Fibroblast of lung (primary cell): Measurements from ENCODE around the gene STXBP5. TPM values are rescaled to one million over a fixed set of nuclear protein-coding genes. Genes with fewer than 3 reads are reported as not detected.

ENCODE experiments used
- DNase-seq, 2 donors: peaks; one replicate each; pipeline versions ENCODE4 v3.0.0 to v3.0.0-alpha.2; 2010; ENCODE audit warnings: low read depth in 2 of 2
- H2AFZ ChIP-seq: 2 replicates; pipeline ENCODE4 v1.5.1; 2012; ENCODE audit warnings: low read length, control low read depth, inconsistent platforms
- H3K27ac ChIP-seq: 2 replicates; pipeline ENCODE4 v1.5.1; 2011; ENCODE audit warnings: low read length, control low read depth; ENCODE audit not compliant: insufficient read depth
- H3K27me3 ChIP-seq: 2 replicates; pipeline ENCODE4 v1.5.1; 2011; ENCODE audit warnings: mild to moderate bottlenecking, low read length; ENCODE audit not compliant: control insufficient read depth, insufficient read depth
- H3K36me3 ChIP-seq: 2 replicates; pipeline ENCODE4 v1.5.1; 2011; ENCODE audit warnings: low read length; ENCODE audit not compliant: control insufficient read depth, insufficient read depth
- H3K4me1 ChIP-seq: 2 replicates; pipeline ENCODE4 v1.5.1; 2011; ENCODE audit warnings: low read length; ENCODE audit not compliant: control insufficient read depth, insufficient read depth; ENCODE audit errors: extremely low read depth
- H3K4me2 ChIP-seq: 2 replicates; pipeline ENCODE4 v1.5.1; 2011; ENCODE audit warnings: low read length, control low read depth; ENCODE audit not compliant: insufficient read depth; ENCODE audit errors: extremely low read depth
- H3K4me3 ChIP-seq, 4 experiments: fragments of 200-600 bp in 1 of 4; sonication (generic) in 1 of 4; replicated peaks in 1 of 4; 2 replicates each; pipeline ENCODE4 v1.5.1; 2011 to 2016; ENCODE audit warnings: low read length in 4 of 4, low read depth in 3 of 4, mild to moderate bottlenecking in 3 of 4, control low read depth in 2 of 4, inconsistent platforms in 1 of 4, mixed read lengths in 1 of 4; ENCODE audit not compliant: insufficient read depth in 1 of 4; ENCODE audit errors: control extremely low read depth in 1 of 4
- H3K79me2 ChIP-seq: 2 replicates; pipeline ENCODE4 v1.5.1; 2012; ENCODE audit warnings: mild to moderate bottlenecking, low read length, inconsistent platforms; ENCODE audit not compliant: control insufficient read depth, insufficient read depth
- H3K9ac ChIP-seq: 2 replicates; pipeline ENCODE4 v1.5.1; 2011; ENCODE audit warnings: mild to moderate bottlenecking, low read length, control low read depth; ENCODE audit not compliant: insufficient read depth
- H3K9me3 ChIP-seq: 2 replicates; pipeline ENCODE4 v1.5.1; 2012; ENCODE audit warnings: low read depth, low read length; ENCODE audit not compliant: control insufficient read depth, insufficient read depth
- H4K20me1 ChIP-seq: 2 replicates; pipeline ENCODE4 v1.5.1; 2011; ENCODE audit warnings: low read length; ENCODE audit not compliant: control insufficient read depth, insufficient read depth; ENCODE audit errors: extremely low read depth
- EZH2 ChIP-seq: IDR thresholded peaks from 2 replicates; pipeline ENCODE4 v1.5.1; 2012; ENCODE audit warnings: low read length, control low read depth, mild to moderate bottlenecking; ENCODE audit errors: missing control alignments
- polyA plus RNA-seq, 2 donors: library from polyadenylated mRNA; depleted of rRNA in 1 of 2; stranded (reverse) in 1 of 2; unstranded in 1 of 2; fragments of >200 nt; gene quantifications; 2 replicates each; pipeline ENCODE4 v1.2.1, GENCODE V29; 2011 to 2012; ENCODE audit warnings: missing spikeins in 1 of 2
- total RNA-seq: library from RNA; depleted of rRNA; stranded (reverse); fragments of >200 nt; gene quantifications from 2 replicates; pipeline ENCODE4 v1.2.1, GENCODE V29; 2014
- TF ChIP-seq, protein P1 (sequence below), 2 donors: IDR thresholded peaks in 1 of 2; conservative IDR thresholded peaks in 1 of 2; 1 replicate in 1 of 2; 2 replicates in 1 of 2; pipeline ENCODE4 v1.5.1; 2011 to 2012; ENCODE audit warnings: low read length in 2 of 2, control low read depth in 1 of 2, inconsistent platforms in 1 of 2, low read depth in 1 of 2, mild to moderate bottlenecking in 1 of 2

Gene STXBP5
- total and polyA plus RNA-seq, 2 donors (not counting 1 experiment from before 2014, with no cell fraction given): 27.6 to 90.7 TPM

DNA sequence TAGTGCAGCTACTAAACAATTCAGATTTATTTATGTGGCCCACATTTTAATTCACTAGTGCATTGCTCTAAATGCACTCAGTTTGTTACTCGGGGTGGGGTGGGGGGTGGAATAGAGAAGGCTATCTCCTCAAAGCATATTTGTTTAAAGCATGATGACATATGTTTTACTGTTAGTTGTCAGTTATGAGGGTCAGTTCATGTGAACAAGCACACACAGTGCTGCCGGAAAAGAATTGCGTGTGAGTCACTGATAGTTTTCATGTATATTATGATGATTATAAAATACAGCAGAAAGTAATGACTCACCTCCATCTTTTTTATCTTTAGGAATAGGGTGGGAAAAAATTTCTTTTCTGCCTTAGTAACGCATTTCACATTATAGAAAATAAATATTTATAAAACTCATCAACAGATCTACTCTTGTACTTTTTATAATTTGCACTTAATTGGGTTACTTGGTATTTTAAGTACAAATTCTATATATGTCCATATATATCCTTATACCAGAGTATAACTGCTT lies 42.2 kb upstream of the STXBP5 start:
- no peaks in the 10 kb centered on the region for H3K9me3 ChIP-seq
- H3K4me1 ChIP-seq: peaks cover 4% of the 10 kb centered on the region
- H4K20me1 ChIP-seq: no peaks in the 10 kb centered on the region
- H3K27ac ChIP-seq: no peak overlapping the region
- no peaks in the 10 kb centered on the region for H3K36me3 ChIP-seq
- peak overlapping the region; percentile 13 for H3K4me2 ChIP-seq
- H3K9ac ChIP-seq: no peak overlapping the region
- no peaks in the 10 kb centered on the region for H3K79me2 ChIP-seq
- H3K27me3 ChIP-seq: no peaks in the 10 kb centered on the region
- no peak overlapping the region for H3K4me3 ChIP-seq
- no peak for TF ChIP-seq EZH2
- TF ChIP-seq, protein P1, sequence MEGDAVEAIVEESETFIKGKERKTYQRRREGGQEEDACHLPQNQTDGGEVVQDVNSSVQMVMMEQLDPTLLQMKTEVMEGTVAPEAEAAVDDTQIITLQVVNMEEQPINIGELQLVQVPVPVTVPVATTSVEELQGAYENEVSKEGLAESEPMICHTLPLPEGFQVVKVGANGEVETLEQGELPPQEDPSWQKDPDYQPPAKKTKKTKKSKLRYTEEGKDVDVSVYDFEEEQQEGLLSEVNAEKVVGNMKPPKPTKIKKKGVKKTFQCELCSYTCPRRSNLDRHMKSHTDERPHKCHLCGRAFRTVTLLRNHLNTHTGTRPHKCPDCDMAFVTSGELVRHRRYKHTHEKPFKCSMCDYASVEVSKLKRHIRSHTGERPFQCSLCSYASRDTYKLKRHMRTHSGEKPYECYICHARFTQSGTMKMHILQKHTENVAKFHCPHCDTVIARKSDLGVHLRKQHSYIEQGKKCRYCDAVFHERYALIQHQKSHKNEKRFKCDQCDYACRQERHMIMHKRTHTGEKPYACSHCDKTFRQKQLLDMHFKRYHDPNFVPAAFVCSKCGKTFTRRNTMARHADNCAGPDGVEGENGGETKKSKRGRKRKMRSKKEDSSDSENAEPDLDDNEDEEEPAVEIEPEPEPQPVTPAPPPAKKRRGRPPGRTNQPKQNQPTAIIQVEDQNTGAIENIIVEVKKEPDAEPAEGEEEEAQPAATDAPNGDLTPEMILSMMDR (conservative IDR thresholded peaks at IDR 0.05 in 1 of 2, IDR thresholded peaks at IDR 0.05 in 1 of 2; ENCODE audit: low read depth in 1 of 2, low read length in 2 of 2): no peak
- no peak overlapping the region for H2AFZ ChIP-seq
- peak; percentile 77 to 89 for DNase-seq

DNA sequence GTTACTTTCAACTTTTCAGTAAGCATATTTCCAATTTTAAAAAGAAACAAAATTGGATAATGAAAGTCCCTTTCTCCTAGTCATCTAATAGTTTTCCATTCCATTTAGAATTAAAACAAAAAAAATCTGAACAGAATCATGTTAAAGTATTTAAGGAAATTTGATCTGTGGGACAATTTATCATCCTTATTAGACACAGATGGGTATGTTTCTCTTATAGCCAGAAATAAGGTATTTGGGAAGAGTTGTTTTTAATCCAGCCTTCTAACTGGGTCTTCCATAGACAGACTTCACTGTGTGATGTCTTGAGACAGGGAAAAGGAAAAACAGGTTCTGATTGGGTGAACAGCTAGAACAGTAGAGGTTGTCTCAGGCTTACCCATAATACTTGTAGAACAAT lies 39.5 kb upstream of the STXBP5 start:
- no peak overlapping the region for H3K27ac ChIP-seq

DNA sequence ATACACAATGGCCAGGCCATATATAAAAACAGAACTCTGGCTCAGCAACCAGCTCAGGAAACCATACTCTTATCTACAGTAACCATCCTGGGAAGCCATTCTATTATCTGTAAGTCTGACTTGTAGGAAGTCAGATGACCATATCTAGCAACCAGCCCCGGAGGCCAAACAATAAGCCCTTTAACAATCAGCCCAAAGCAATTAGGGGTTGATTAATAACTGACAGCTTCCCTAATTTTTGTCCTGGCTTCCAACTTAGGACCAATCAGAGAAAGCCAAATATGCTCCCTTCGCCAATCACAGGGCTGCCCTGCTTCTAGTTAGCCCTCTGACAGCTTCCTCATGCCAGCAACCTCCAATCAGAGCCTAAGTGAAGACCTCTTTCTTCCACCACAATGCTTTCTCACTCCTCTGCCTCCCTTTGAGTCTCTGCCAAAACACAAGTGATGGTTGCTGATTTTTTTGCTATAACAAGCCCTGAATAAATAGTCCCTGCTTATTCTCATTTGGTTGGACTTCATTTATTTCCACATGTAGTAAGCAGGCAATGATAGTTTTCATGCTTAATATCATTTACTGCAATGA lies 37.8 kb upstream of the STXBP5 start:
- Histone ChIP-seq H2AFZ (peak overlapping the region; percentile 60), H4K20me1 (no peaks in the 10 kb centered on the region), H3K4me1 (peaks cover 6% of the 10 kb centered on the region), H3K4me2 (no peak overlapping the region), H3K27me3 (no peaks in the 10 kb centered on the region), H3K9ac (no peak overlapping the region), H3K36me3 (no peaks in the 10 kb centered on the region), H3K9me3 (no peaks in the 10 kb centered on the region), H3K79me2 (no peaks in the 10 kb centered on the region), H3K27ac (peak overlapping the region; percentile 15), H3K4me3 (no peak overlapping the region)
- DNase-seq: peak; percentile 22 to 54
- TF ChIP-seq EZH2: no peak
- TF ChIP-seq, protein P1 (conservative IDR thresholded peaks at IDR 0.05 in 1 of 2, IDR thresholded peaks at IDR 0.05 in 1 of 2; ENCODE audit: low read depth in 1 of 2, low read length in 2 of 2): no peak

More for the DNA sequence above, 39.5 kb upstream of the STXBP5 start:
- H3K79me2 ChIP-seq: no peaks in the 10 kb centered on the region
- TF ChIP-seq EZH2: no peak
- TF ChIP-seq, protein P1 (conservative IDR thresholded peaks at IDR 0.05 in 1 of 2, IDR thresholded peaks at IDR 0.05 in 1 of 2; ENCODE audit: low read depth in 1 of 2, low read length in 2 of 2): no peak
- H3K36me3 ChIP-seq: no peaks in the 10 kb centered on the region
- no peaks in the 10 kb centered on the region for H3K9me3 ChIP-seq
- peaks cover 4% of the 10 kb centered on the region for H3K4me1 ChIP-seq
- H3K27me3 ChIP-seq: no peaks in the 10 kb centered on the region
- no peak overlapping the region for H3K4me2 ChIP-seq
- DNase-seq: no peak
- H2AFZ ChIP-seq: no peak overlapping the region
- no peaks in the 10 kb centered on the region for H4K20me1 ChIP-seq
- H3K4me3 ChIP-seq: no peak overlapping the region
- H3K9ac ChIP-seq: no peak overlapping the region
